ENCODE results near the gene CAMK2A. TPM values are rescaled to one million over a fixed set of nuclear protein-coding genes. Genes with fewer than 3 reads are reported as not detected.

The CAMK2A gene
- total RNA-seq, 1 experiment from 2014 or later, result not detected

GRCh38 chr5:150173161-150173560 is 116.4 kb downstream of the CAMK2A start:
- Histone ChIP-seq H3K36me3 (ENCODE audit: control insufficient read depth, insufficient read depth, low read length) (no peaks in the 10 kb centered on the region; the same call in 1 of the 2 replicates), H3K27me3 (replicated peaks; ENCODE audit: control insufficient read depth, insufficient read depth, low read length) (no peaks in the 10 kb centered on the region), H3K4me1 (peaks cover 5% of the 10 kb centered on the region; the same call in 1 of the 2 replicates), H3K9me3 (no peaks in the 10 kb centered on the region), H3K4me3 (ENCODE audit: low read depth, low read length) (no peak overlapping the region)
- ChIA-PET CTCF (interaction anchor here (0.7 to 1.1 kb wide), 2 partner anchors 11 to 42 kb away, joined by 4 read pairs; no protein-coding TSS in a partner anchor), POLR2A (no interaction called here)
- BruUV-seq (replicated peaks), result no TSS peak
- TF ChIP-seq, protein P1, sequence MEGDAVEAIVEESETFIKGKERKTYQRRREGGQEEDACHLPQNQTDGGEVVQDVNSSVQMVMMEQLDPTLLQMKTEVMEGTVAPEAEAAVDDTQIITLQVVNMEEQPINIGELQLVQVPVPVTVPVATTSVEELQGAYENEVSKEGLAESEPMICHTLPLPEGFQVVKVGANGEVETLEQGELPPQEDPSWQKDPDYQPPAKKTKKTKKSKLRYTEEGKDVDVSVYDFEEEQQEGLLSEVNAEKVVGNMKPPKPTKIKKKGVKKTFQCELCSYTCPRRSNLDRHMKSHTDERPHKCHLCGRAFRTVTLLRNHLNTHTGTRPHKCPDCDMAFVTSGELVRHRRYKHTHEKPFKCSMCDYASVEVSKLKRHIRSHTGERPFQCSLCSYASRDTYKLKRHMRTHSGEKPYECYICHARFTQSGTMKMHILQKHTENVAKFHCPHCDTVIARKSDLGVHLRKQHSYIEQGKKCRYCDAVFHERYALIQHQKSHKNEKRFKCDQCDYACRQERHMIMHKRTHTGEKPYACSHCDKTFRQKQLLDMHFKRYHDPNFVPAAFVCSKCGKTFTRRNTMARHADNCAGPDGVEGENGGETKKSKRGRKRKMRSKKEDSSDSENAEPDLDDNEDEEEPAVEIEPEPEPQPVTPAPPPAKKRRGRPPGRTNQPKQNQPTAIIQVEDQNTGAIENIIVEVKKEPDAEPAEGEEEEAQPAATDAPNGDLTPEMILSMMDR (IDR thresholded peaks at IDR 0.05; ENCODE audit: insufficient read depth in 1 of 2, low read depth in 1 of 2, low read length in 1 of 2, severe bottlenecking in 1 of 2, unreplicated experiment in 1 of 2), result no peak
- Mint-ChIP-seq H3K36me3 (ENCODE audit: insufficient read depth, unreplicated experiment) (peaks cover 6% of the 10 kb centered on the region), H3K4me3 (ENCODE audit: unreplicated experiment) (no peak overlapping the region), H3K27me3 (ENCODE audit: insufficient read depth, unreplicated experiment) (no peaks in the 10 kb centered on the region), H3K4me1 (ENCODE audit: low read depth, unreplicated experiment) (peaks cover 19% of the 10 kb centered on the region), H3K27ac (ENCODE audit: unreplicated experiment) (no peak overlapping the region), H3K9me3 (ENCODE audit: unreplicated experiment) (no peaks in the 10 kb centered on the region)
- DNase-seq, result no peak
- intact Hi-C loops (cut with micrococcal nuclease; ENCODE audit: unreplicated experiment), result no loop called here

DNA sequence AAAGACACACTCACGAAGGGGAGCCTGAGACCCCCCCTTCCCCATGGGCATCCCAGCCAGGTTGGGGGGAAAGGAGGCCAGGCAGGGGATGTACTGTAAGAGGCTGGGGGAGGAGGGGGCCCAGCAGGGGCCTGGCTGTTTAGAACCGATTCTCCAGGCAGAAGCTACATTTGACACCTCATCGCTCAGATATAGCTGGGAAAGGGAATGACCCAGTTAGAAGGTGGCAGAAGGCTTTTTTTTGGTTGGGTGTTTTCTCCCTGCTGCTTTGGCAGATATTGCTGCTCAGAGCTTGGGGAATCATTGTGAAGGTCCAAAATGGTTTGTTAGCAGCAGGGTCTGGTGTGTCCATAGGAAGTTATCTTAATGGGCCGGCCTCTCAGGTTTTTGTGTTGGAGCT is 117.0 kb downstream of the CAMK2A start:
- no peaks in the 10 kb centered on the region for H3K9me3 ChIP-seq
- no peaks in the 10 kb centered on the region for H3K27me3 ChIP-seq (replicated peaks; ENCODE audit: control insufficient read depth, insufficient read depth, low read length)
- TF ChIP-seq, protein P1 (IDR thresholded peaks at IDR 0.05; ENCODE audit: insufficient read depth in 1 of 2, low read depth in 1 of 2, low read length in 1 of 2, severe bottlenecking in 1 of 2, unreplicated experiment in 1 of 2), result no peak
- no peak overlapping the region for H3K27ac Mint-ChIP-seq (ENCODE audit: unreplicated experiment)
- no peaks in the 10 kb centered on the region for H3K27me3 Mint-ChIP-seq (ENCODE audit: insufficient read depth, unreplicated experiment)
- POLR2A ChIA-PET, result no interaction called here
- no peaks in the 10 kb centered on the region for H3K9me3 Mint-ChIP-seq (ENCODE audit: unreplicated experiment)
- H3K4me3 Mint-ChIP-seq (ENCODE audit: unreplicated experiment), result no peak overlapping the region
- peaks cover 6% of the 10 kb centered on the region for H3K36me3 Mint-ChIP-seq (ENCODE audit: insufficient read depth, unreplicated experiment)
- H3K36me3 ChIP-seq (ENCODE audit: control insufficient read depth, insufficient read depth, low read length), result no peaks in the 10 kb centered on the region; the same call in 1 of the 2 replicates
- intact Hi-C loops (cut with micrococcal nuclease; ENCODE audit: unreplicated experiment), result no loop called here
- no peak overlapping the region for H3K4me3 ChIP-seq (ENCODE audit: low read depth, low read length)
- DNase-seq, result no peak
- peaks cover 5% of the 10 kb centered on the region; the same call in 1 of the 2 replicates for H3K4me1 ChIP-seq
- CTCF ChIA-PET, result no interaction called here
- H3K4me1 Mint-ChIP-seq (ENCODE audit: low read depth, unreplicated experiment), result peaks cover 19% of the 10 kb centered on the region
- BruUV-seq (replicated peaks), result no TSS peak

- Histone ChIP-seq H3K36me3 (ENCODE audit: control insufficient read depth, insufficient read depth, low read length) (no peaks in the 10 kb centered on the region; the same call in 1 of the 2 replicates), H3K4me3 (ENCODE audit: low read depth, low read length) (no peak overlapping the region), H3K4me1 (peaks cover 5% of the 10 kb centered on the region; the same call in 1 of the 2 replicates), H3K9me3 (no peaks in the 10 kb centered on the region), H3K27me3 (replicated peaks; ENCODE audit: control insufficient read depth, insufficient read depth, low read length) (no peaks in the 10 kb centered on the region)
- POLR2A ChIA-PET, result no interaction called here
- DNase-seq, result no peak
- intact Hi-C loops (cut with micrococcal nuclease; ENCODE audit: unreplicated experiment), result no loop called here
- Mint-ChIP-seq H3K36me3 (ENCODE audit: insufficient read depth, unreplicated experiment) (peaks cover 6% of the 10 kb centered on the region), H3K27me3 (ENCODE audit: insufficient read depth, unreplicated experiment) (no peaks in the 10 kb centered on the region), H3K4me3 (ENCODE audit: unreplicated experiment) (no peak overlapping the region), H3K9me3 (ENCODE audit: unreplicated experiment) (no peaks in the 10 kb centered on the region), H3K27ac (ENCODE audit: unreplicated experiment) (no peak overlapping the region), H3K4me1 (ENCODE audit: low read depth, unreplicated experiment) (peaks cover 19% of the 10 kb centered on the region)
- CTCF ChIA-PET, result no interaction called here
- no TSS peak for BruUV-seq (replicated peaks)
- TF ChIP-seq, protein P1 (IDR thresholded peaks at IDR 0.05; ENCODE audit: insufficient read depth in 1 of 2, low read depth in 1 of 2, low read length in 1 of 2, severe bottlenecking in 1 of 2, unreplicated experiment in 1 of 2), result no peak
Measured at GRCh38 chr5:150172145-150172544, 117.4 kb downstream of the CAMK2A start.

Other genes with a start within 250 kb of the CAMK2A start
- gene CSF1R, start 203.2 kb downstream of the CAMK2A start, total RNA-seq (2022), result 5.8 and 8.2 TPM in 2 replicates
- gene PDGFRB, start 133.9 kb downstream of the CAMK2A start, total RNA-seq (2022), result 5.9 and 7.2 TPM in 2 replicates
- 0.29 and 0.65 TPM in 2 replicates for gene CDX1, start 123.0 kb downstream of the CAMK2A start, total RNA-seq (2022)
- not detected in 2 replicates for gene SLC6A7, start 99.7 kb downstream of the CAMK2A start, total RNA-seq (2022)
- gene ARSI, start 13.1 kb upstream of the CAMK2A start, total RNA-seq (2022), result 0.52 and 0.65 TPM in 2 replicates
- gene TCOF1, start 67.9 kb upstream of the CAMK2A start, total RNA-seq (2022), result 112 and 123 TPM in 2 replicates
- 49.6 and 59.3 TPM in 2 replicates for gene CD74, start 123.1 kb upstream of the CAMK2A start, total RNA-seq (2022)
- gene RPS14, start 160.0 kb upstream of the CAMK2A start, total RNA-seq (2022), result 2,300 and 2,382 TPM in 2 replicates
- 106 and 110 TPM in 2 replicates for gene NDST1, start 218.4 kb upstream of the CAMK2A start, total RNA-seq (2022)